SU-DHL-6 (cell line): ENCODE results near the gene C13orf46.
"Not testable (repeated sequence)": the region's sequence is repeated elsewhere in the genome, so short reads cannot be mapped to it uniquely, and the experiment has no call there.

Experiments
- H2AFZ ChIP-seq: fragments of 200-600 bp; sonication (generic); 2 replicates; pipeline ENCODE4 v1.6.1; 2014; ENCODE audit warnings: low read depth, mild to moderate bottlenecking, moderate library complexity, mixed read lengths, antibody characterized with exemption, low read length; ENCODE audit not compliant: severe bottlenecking
- H3F3A ChIP-seq: fragments of 200-600 bp; shearing (Covaris generic); 2 replicates; pipeline ENCODE4 v1.6.0; 2016; ENCODE audit warnings: antibody characterized with exemption, mild to moderate bottlenecking; ENCODE audit not compliant: insufficient read depth
- H3K27ac ChIP-seq: fragments of 200-600 bp; sonication (generic); 2 replicates; pipeline ENCODE4 v1.5.1; 2016; ENCODE audit warnings: low read depth, mild to moderate bottlenecking, low read length, moderate library complexity, mixed read lengths
- H3K27me3 ChIP-seq: fragments of 200-600 bp; sonication (generic), shearing (Covaris generic); 2 replicates; pipeline ENCODE4 v1.6.0; 2014; ENCODE audit warnings: mild to moderate bottlenecking, low read length
- H3K36me3 ChIP-seq: fragments of 200-600 bp; sonication (generic); 2 replicates; pipeline ENCODE4 v1.6.1; 2014; ENCODE audit warnings: mild to moderate bottlenecking, low read length, mixed read lengths
- H3K4me2 ChIP-seq: fragments of 300-600, 200-600 bp; shearing (Covaris generic), sonication (generic); 2 replicates; pipeline ENCODE4 v1.6.0; 2014; ENCODE audit warnings: low read length, low read depth, mild to moderate bottlenecking; ENCODE audit not compliant: poor library complexity, severe bottlenecking
- H3K4me3 ChIP-seq: fragments of 200-600 bp; sonication (generic); 2 replicates; pipeline ENCODE4 v1.5.1; 2014; ENCODE audit warnings: antibody characterized with exemption, low read length, mild to moderate bottlenecking, mixed read lengths; ENCODE audit not compliant: insufficient read depth, poor library complexity, severe bottlenecking
- H3K79me2 ChIP-seq: fragments of 200-600 bp; sonication (generic); 2 replicates; pipeline ENCODE4 v1.6.1; 2014; ENCODE audit warnings: mild to moderate bottlenecking, low read length, moderate library complexity; ENCODE audit not compliant: insufficient read depth
- H3K9ac ChIP-seq: fragments of 200-600 bp; sonication (generic); 2 replicates; pipeline ENCODE4 v1.7.0; 2014; ENCODE audit warnings: mild to moderate bottlenecking, low read length
- H3K9me2 ChIP-seq: fragments of 200-600 bp; sonication (generic); replicated peaks from 2 replicates; pipeline ENCODE4 v1.6.1; 2014; ENCODE audit warnings: low read length; ENCODE audit not compliant: insufficient read depth
- H3K9me3 ChIP-seq: fragments of 200-600 bp; sonication (generic); 2 replicates; pipeline ENCODE4 v1.6.1; 2014; ENCODE audit warnings: low read length, mixed read lengths; ENCODE audit not compliant: insufficient read depth
- H4K20me1 ChIP-seq: fragments of 200-600 bp; sonication (generic); 2 replicates; pipeline ENCODE4 v1.6.1; 2014; ENCODE audit warnings: low read depth, mild to moderate bottlenecking, antibody characterized with exemption, low read length, moderate library complexity, mixed read lengths
- CTCF ChIP-seq: fragments of 200-600 bp; sonication (generic); IDR thresholded peaks from one replicate; pipeline ENCODE4 v1.5.1; 2017; ENCODE audit warnings: antibody characterized with exemption, mild to moderate bottlenecking, low read length, moderate library complexity; ENCODE audit not compliant: insufficient read depth, poor library complexity, severe bottlenecking
- EZH2phosphoT487 ChIP-seq: fragments of 200-600 bp; sonication (generic), shearing (Covaris generic); conservative IDR thresholded peaks from 2 replicates; pipeline ENCODE4 v1.6.1; 2018; ENCODE audit warnings: mild to moderate bottlenecking, antibody characterized with exemption, low read length, moderate library complexity, mixed read lengths

Gene C13orf46

GRCh38 chr13:113990321-113990837, 16.5 kb upstream of the C13orf46 start:
- no peak overlapping the region for H3K9ac ChIP-seq
- TF ChIP-seq EZH2phosphoT487: no peak
- no peak for TF ChIP-seq CTCF
- no peaks in the 10 kb centered on the region for H3K9me3 ChIP-seq

GRCh38 chr13:113989585-113990300, 15.9 kb upstream of the C13orf46 start:
- H3K9ac ChIP-seq: no peak overlapping the region
- H3K36me3 ChIP-seq: no peaks in the 10 kb centered on the region
- no peaks in the 10 kb centered on the region for H3K27me3 ChIP-seq
- no peak overlapping the region for H3K4me3 ChIP-seq
- H3F3A ChIP-seq: no peaks in the 10 kb centered on the region
- H3K4me2 ChIP-seq: no peak overlapping the region
- no peak overlapping the region for H2AFZ ChIP-seq
- no peaks in the 10 kb centered on the region for H3K9me2 ChIP-seq
- H3K27ac ChIP-seq: no peak overlapping the region
- H3K9me3 ChIP-seq: no peaks in the 10 kb centered on the region
- H3K79me2 ChIP-seq: no peaks in the 10 kb centered on the region
- no peaks in the 10 kb centered on the region for H4K20me1 ChIP-seq
- no peak for TF ChIP-seq EZH2phosphoT487
- no peak for TF ChIP-seq CTCF

More at GRCh38 chr13:113990321-113990837, 16.5 kb upstream of the C13orf46 start:
- Histone ChIP-seq H3K79me2 (no peaks in the 10 kb centered on the region), H3K4me3 (no peak overlapping the region), H3F3A (no peaks in the 10 kb centered on the region), H3K27me3 (no peaks in the 10 kb centered on the region), H2AFZ (no peak overlapping the region), H3K27ac (no peak overlapping the region), H3K36me3 (no peaks in the 10 kb centered on the region), H3K9me2 (no peaks in the 10 kb centered on the region), H4K20me1 (no peaks in the 10 kb centered on the region), H3K4me2 (no peak overlapping the region)

- not testable (repeated sequence) for H3K9ac ChIP-seq, H3K9me2 ChIP-seq, H3K9me3 ChIP-seq, H3K27ac ChIP-seq, H4K20me1 ChIP-seq, H3K27me3 ChIP-seq, H3K4me2 ChIP-seq, H3K4me3 ChIP-seq, H3K79me2 ChIP-seq, H2AFZ ChIP-seq, H3F3A ChIP-seq, H3K36me3 ChIP-seq
Measured at GRCh38 chr13:113988859-113989258, 15.0 kb upstream of the C13orf46 start.

- H3K4me2 ChIP-seq: no peak overlapping the region
- no peaks in the 10 kb centered on the region for H4K20me1 ChIP-seq
- no peak overlapping the region for H3K9ac ChIP-seq
- H3K9me2 ChIP-seq: no peaks in the 10 kb centered on the region
- H3K9me3 ChIP-seq: no peaks in the 10 kb centered on the region
- no peak for TF ChIP-seq EZH2phosphoT487
- TF ChIP-seq CTCF: no peak
- no peaks in the 10 kb centered on the region for H3K27me3 ChIP-seq
- no peak overlapping the region for H3K4me3 ChIP-seq
- no peaks in the 10 kb centered on the region for H3F3A ChIP-seq
- no peaks in the 10 kb centered on the region for H3K79me2 ChIP-seq
- no peak overlapping the region for H3K27ac ChIP-seq
- no peak overlapping the region for H2AFZ ChIP-seq
- no peaks in the 10 kb centered on the region for H3K36me3 ChIP-seq
Measured at GRCh38 chr13:113982296-113982661, 8.4 kb upstream of the C13orf46 start.
